Stimulated activated CD8-positive, alpha-beta memory T cell treated with anti-CD3 and anti-CD28 coated beads, Interleukin-4, amount 100 ng/mL, for 4 hours (primary cell): ENCODE measurements around the gene RTN4RL1.
A peak's percentile ranks its signal among the peaks of the same experiment; 100 is the strongest.

Experiments used
- DNase-seq, 2 donors: peaks; one replicate each; pipeline ENCODE4 v3.0.0-alpha.2; 2020; ENCODE audit warnings: low read depth in 2 of 2, low spot score in 1 of 2

RTN4RL1 gene

GRCh38 chr17:2047590-2047989 lies 22.5 kb upstream of the RTN4RL1 start:
- no peak for DNase-seq

- no peak for DNase-seq
Observed at GRCh38 chr17:2044263-2044894, 19.2 kb upstream of the RTN4RL1 start.

- no peak for DNase-seq
Observed at GRCh38 chr17:2043785-2044184, 18.7 kb upstream of the RTN4RL1 start.

GRCh38 chr17:2042933-2043332 lies 17.8 kb upstream of the RTN4RL1 start:
- DNase-seq = no peak

GRCh38 chr17:2042390-2042847 lies 17.3 kb upstream of the RTN4RL1 start:
- no peak for DNase-seq

- peak; percentile 92 for DNase-seq
Observed at GRCh38 chr17:2041561-2042389, 16.6 kb upstream of the RTN4RL1 start, which contains the start of gene OVCA2. Gene OVCA2 (plus strand): TSS chr17:2042022. CDS start chr17:2042048, 26 bp downstream.

GRCh38 chr17:2040942-2041560 lies 15.9 kb upstream of the RTN4RL1 start:
- no peak for DNase-seq

GRCh38 chr17:2040219-2040827 lies 15.2 kb upstream of the RTN4RL1 start:
- no peak for DNase-seq

GRCh38 chr17:2037155-2037554 lies 12.0 kb upstream of the RTN4RL1 start:
- no peak for DNase-seq

GRCh38 chr17:2035541-2036488 lies 10.7 kb upstream of the RTN4RL1 start:
- no peak for DNase-seq

GRCh38 chr17:2034806-2035540 lies 9.8 kb upstream of the RTN4RL1 start:
- DNase-seq = no peak

- no peak for DNase-seq
Observed at GRCh38 chr17:2034157-2034556, 9.0 kb upstream of the RTN4RL1 start.

GRCh38 chr17:2033153-2033552 lies 8.0 kb upstream of the RTN4RL1 start:
- DNase-seq = no peak

GRCh38 chr17:2030779-2031163 lies 5.6 kb upstream of the RTN4RL1 start:
- DNase-seq = no peak

- DNase-seq = peak; percentile 71 to 74
Observed at GRCh38 chr17:2029911-2030778, 5.0 kb upstream of the RTN4RL1 start, which contains the start of gene DPH1. Gene DPH1 (plus strand): TSS chr17:2030153. CDS start chr17:2030170, 17 bp downstream.

- no peak for DNase-seq
Observed at GRCh38 chr17:2028737-2029136, 3.6 kb upstream of the RTN4RL1 start.

- no peak for DNase-seq
Observed at GRCh38 chr17:2028234-2028614, 3.1 kb upstream of the RTN4RL1 start.

- DNase-seq = no peak
Observed at GRCh38 chr17:2027528-2028233, 2.5 kb upstream of the RTN4RL1 start.
